Activated CD4-positive, CD25-positive, alpha-beta regulatory T cell treated with anti-CD3 and anti-CD28 coated beads, Interleukin-2, amount 50 U/mL, for 72 hours (primary cell): ENCODE measurements around the gene GJD4.

Experiments used
- DNase-seq: peaks from one replicate; pipeline ENCODE4 v3.0.0; 2021

The GJD4 gene

GRCh38 chr10:35605191-35605590, at the start of gene GJD4:
GJD4 (plus strand) TSS chr10:35605341; CDS start chr10:35605568, 227 bp downstream.
- no peak for DNase-seq

DNA sequence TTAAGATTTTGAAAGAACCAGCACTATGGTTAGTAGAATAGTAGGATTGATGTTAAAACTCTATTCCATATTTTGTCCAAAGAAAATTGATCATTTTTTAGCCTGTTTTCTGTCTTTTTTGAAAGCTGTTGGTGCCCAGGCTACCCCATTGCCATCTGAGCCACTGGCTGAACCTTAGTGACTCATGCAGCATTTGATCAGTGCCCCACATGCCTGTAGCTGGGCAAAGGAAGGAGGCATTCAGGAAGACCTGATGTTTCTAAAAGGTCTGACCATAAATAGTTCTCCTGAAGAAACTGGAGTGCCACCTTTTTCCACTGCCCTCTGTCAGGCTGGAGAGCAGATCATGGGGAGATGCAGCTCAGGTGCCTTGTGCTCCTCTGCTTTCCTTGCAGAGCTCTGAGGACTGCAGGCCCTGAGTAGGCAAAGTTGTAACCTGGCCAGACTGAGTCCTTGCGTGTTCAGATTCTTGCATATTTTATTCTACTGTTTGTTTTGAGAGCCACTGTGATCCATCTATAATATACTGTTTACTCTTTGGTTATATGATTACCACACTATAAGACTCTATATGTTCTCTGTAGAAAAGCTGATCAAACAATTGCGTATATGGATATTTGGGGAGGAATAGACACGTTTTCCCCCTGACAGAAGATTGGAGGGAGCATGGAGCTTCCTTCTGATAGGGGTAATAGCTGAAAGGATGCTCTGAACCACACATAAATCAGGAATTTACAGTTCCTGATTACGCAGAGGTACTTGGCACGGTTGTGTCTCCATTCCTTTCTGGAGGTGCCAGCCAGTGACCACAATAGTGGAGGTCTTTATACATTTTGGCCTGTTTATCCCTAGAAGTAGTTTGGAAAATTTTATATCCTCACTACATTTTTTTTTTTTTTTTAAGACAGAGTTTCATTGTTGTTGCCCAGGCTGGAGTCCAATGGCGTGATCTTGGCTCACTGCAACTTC, 48.9 kb upstream of the GJD4 start:
- DNase-seq = no peak

GRCh38 chr10:35558276-35558675, 46.9 kb upstream of the GJD4 start:
- DNase-seq = no peak

- no peak for DNase-seq
Observed at GRCh38 chr10:35559416-35559815, 45.7 kb upstream of the GJD4 start.

- DNase-seq = no peak
Observed at GRCh38 chr10:35561715-35562114, 43.4 kb upstream of the GJD4 start.

DNA sequence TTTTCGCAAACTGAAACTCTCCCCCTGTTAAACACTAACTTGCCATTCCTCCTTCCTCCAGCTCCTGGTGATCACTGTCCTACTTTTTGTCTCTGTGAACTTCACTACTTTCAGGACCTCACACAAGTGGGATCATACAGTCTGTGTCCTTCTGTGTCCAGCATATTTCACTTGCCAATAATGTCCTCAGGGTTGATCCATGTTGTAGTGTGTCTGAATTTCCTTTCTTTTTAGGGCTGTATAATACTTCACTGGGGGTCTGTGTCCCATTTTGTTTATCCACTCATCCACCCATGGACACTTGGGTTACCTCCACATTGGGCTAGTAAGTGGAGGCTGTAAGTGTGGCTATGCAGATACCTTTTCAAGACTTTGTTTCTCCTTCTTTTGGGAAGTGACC, 42.7 kb upstream of the GJD4 start:
- no peak for DNase-seq

GRCh38 chr10:35563261-35563891, 41.8 kb upstream of the GJD4 start:
- peak; percentile 47 for DNase-seq

- no peak for DNase-seq
Observed at GRCh38 chr10:35564341-35564968, 40.7 kb upstream of the GJD4 start.

DNA sequence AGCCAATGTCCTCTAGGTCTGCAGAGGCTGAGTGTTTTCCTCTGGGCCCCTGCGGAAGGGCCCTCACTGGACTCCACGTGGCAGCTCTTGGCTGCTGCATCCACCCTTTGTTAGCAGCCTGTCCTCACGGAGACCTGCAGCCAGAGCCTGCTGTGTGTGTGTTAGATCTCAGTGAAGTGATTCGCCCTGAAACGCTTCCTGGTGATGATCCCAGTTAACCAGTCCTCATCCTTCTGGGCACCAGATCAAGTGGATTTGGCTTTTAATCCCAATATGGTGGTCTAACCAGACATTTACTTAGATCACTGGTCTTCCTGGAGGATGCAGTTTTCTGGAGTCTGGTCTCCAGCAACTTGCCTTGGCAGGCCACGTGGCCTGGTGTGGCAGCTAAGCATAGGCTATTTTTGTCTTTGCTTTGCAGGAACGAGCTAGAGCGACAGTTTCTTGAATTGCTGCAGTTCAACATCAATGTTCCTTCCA, 39.5 kb upstream of the GJD4 start:
- DNase-seq = no peak

DNA sequence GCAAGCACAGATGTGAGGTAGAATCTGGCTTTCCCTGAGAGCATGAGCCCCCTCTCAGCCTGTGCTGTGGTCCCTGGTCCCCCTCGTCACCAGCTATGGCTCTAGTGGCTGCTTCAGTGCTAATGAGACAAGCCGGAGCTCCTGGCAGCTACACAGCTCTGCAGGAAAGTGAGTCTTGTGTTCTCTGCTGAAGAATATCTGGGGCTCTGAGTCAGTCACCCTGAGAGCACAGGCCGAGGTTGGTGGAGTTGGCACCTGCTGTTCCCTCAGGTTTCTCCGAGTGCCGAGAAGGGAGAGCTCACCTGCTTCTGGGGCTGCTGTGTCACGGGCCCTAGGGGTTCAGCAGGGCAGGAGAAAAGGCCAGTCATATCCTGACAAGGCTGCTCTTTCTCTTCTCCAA, 37.2 kb upstream of the GJD4 start:
- DNase-seq = no peak

DNA sequence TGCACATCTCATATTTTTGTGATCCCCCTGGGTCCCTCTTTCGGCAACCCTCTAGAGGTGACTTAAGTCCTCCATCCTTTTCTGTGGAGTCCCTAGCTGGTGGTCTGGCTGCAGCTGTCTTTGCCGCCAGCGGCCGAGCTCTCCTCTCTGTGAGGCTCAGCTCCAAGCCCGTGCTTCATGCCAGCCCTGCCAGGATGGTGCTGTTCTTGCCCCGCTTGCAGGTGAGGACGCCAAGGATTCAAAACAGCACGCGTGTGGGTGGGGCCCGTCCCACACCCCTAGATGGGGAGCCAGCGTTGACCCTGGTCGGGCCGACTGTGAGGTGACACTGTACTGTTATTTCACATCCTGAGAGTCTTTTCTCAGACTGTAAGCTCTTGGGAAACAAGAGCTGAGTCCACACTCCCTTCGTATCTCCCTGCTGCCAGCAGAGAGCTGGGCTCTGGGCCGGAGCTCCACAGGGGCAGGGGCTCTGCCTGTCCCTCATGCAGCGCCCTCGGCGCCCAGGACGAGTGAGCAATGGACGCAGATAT, 36.6 kb upstream of the GJD4 start:
- DNase-seq = no peak

DNA sequence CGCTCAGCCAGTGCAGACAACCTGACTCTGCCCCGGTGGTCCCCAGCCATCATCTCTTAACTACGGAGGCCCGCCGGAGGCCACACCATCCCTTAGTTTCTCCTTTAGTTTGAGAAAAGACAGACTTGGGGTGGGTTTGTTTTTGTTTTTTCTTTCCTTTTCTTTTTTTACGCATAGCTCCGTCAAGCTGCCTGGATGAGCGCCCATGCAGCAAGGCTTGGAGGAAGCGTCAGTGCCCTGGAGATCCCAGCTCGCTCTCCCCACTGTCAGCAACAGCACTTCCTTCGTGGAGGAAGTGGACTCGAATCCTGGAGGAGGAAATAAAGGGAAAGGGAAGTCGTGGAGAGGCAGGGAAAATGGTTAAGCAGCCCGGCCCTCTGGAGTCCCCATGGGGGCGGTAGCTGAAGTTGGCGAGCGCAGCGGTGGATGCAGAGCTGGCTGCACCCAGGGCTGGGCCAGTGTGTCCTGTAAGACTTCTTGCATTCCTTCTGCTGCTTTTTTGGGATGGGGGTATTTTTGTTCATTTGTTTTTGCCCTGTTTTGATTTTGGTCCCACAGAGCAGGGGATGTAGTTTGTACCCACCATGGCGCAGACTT, 35.9 kb upstream of the GJD4 start:
- DNase-seq = no peak

DNA sequence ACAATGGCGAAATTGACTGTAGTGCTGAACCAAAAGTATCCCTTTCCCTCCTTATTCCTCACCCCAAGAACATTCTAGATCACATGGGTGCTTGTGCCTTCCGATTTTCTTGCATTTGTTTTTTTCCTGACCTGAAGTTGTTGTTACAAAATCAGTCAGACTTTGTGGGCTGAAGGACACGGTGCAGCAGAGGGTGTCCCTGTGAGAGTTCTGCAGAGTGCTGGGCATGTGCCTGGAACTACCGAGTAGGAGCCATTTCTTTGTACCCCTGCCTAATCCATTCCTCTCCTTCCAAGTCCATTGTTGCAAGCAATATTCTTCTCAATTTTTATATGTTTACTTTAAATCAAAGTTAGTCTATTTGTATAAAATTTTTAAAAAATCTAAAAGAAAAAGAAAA, 35.3 kb upstream of the GJD4 start:
- no peak for DNase-seq

DNA sequence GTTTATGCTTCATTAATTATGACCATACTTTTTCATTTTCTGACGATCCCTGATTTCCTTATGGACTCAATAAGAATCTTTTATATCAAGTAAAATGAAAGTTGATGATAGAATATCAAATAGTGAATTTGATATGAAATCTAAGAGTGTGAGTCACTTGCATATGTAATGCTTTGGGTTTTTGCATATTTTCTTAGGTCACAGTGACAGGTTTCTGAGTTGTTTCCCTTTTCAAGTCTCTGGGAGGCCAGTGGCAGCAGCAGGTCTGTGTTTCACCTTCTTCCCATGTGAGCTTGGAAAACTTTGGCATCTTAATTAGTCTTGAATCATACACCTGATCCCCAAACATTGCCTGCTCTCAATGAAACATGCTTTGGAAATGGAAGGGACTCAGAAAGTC, 34.7 kb upstream of the GJD4 start:
- no peak for DNase-seq

- DNase-seq = no peak
Observed at GRCh38 chr10:35572583-35572982, 32.6 kb upstream of the GJD4 start.

GRCh38 chr10:35573796-35574195, 31.3 kb upstream of the GJD4 start:
- no peak for DNase-seq

GRCh38 chr10:35574924-35575352, 30.2 kb upstream of the GJD4 start:
- no peak for DNase-seq

- DNase-seq = no peak
Observed at GRCh38 chr10:35575640-35576039, 29.5 kb upstream of the GJD4 start.

DNA sequence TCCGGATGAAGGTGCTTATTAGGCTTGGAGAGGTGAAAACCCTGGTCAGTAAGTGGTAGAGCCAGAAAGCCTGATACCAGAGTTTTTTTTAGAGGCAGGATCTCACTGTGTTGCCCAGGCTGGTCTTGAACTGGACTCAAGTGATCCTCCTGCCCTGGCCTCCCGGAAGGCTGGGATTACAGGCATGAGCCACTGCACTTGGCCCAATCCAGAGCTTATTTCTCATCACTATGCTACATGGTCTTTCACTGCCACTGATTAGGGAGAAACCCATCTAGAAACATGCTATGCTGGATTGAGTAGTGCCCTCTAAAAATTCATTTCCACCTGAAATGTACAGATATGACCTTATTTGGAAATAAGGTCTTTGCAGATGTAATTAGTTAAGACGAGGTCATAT, 28.4 kb upstream of the GJD4 start:
- DNase-seq = no peak

- DNase-seq = no peak
Observed at GRCh38 chr10:35577926-35578617, 27.1 kb upstream of the GJD4 start.

- DNase-seq = no peak
Observed at GRCh38 chr10:35578618-35578956, 26.6 kb upstream of the GJD4 start.

- DNase-seq = no peak
Observed at GRCh38 chr10:35579116-35579515, 26.0 kb upstream of the GJD4 start.
